PC-9 (cell line): ENCODE measurements around the gene ADORA1. TPM values are rescaled to one million over a fixed set of nuclear protein-coding genes. Genes with fewer than 3 reads are reported as not detected.

Experiments used
- BruUV-seq: library from RNA; stranded (reverse); fragments of 400-500 nt; replicated peaks from 2 replicates; lab custom pipeline; 2021; lab: Mats Ljungman, UMichigan
- CTCF ChIA-PET: fragments of 300-600 bp; sonication (Branson Sonifier 250); formaldehyde crosslinking; loops from one replicate; lab custom pipeline; 2022; ENCODE audit warnings: antibody characterized with exemption; lab: Charles Lee
- POLR2A ChIA-PET: fragments of 300-600 bp; sonication (Branson Sonifier 250); formaldehyde crosslinking; loops from one replicate; lab custom pipeline; 2022; ENCODE audit warnings: antibody characterized with exemption; ENCODE audit not compliant: unreplicated experiment; lab: Charles Lee
- DNase-seq, 2 experiments: peaks; one replicate each; pipeline versions ENCODE4 v3.0.0 to v3.0.0-alpha.2; 2015 to 2022; ENCODE audit warnings: mixed read lengths in 1 of 2
- H2AFZ ChIP-seq: fragments of 200-600 bp; sonication (generic); 2 replicates; pipeline ENCODE4 v1.8.1; 2017; ENCODE audit warnings: antibody characterized with exemption
- H3F3A ChIP-seq: fragments of 200-600 bp; sonication (generic); 2 replicates; pipeline ENCODE4 v1.8.1; 2017; ENCODE audit warnings: antibody characterized with exemption, mild to moderate bottlenecking, low read depth; ENCODE audit not compliant: insufficient read depth
- H3K27ac ChIP-seq: fragments of 200-600 bp; sonication (generic); 2 replicates; pipeline ENCODE4 v1.6.1; 2016; ENCODE audit warnings: mixed run types
- H3K27me3 ChIP-seq: fragments of 200-600 bp; sonication (generic); 2 replicates; pipeline ENCODE4 v1.6.1; 2016; ENCODE audit warnings: low read depth, mixed run types; ENCODE audit not compliant: insufficient read depth
- H3K36me3 ChIP-seq: fragments of 200-600 bp; sonication (generic); 2 replicates; pipeline ENCODE4 v1.6.1; 2016; ENCODE audit warnings: low read depth, mixed run types
- H3K4me1 ChIP-seq: fragments of 200-600 bp; sonication (generic); replicated peaks from 2 replicates; pipeline ENCODE4 v1.6.1; 2016; ENCODE audit warnings: mixed run types; ENCODE audit not compliant: insufficient read depth
- H3K4me2 ChIP-seq: fragments of 200-600 bp; sonication (generic); 2 replicates; pipeline ENCODE4 v1.6.1; 2017; ENCODE audit warnings: mixed run types
- H3K4me3 ChIP-seq: fragments of 200-600 bp; sonication (generic); 2 replicates; pipeline ENCODE4 v1.6.1; 2016; ENCODE audit warnings: mixed run types
- H3K79me2 ChIP-seq: fragments of 200-600 bp; sonication (generic); 2 replicates; pipeline ENCODE4 v1.6.1; 2017; ENCODE audit warnings: low read depth, mixed run types
- H3K9me2 ChIP-seq: fragments of 200-600 bp; sonication (generic); 2 replicates; pipeline ENCODE4 v1.8.1; 2017; ENCODE audit warnings: mild to moderate bottlenecking; ENCODE audit not compliant: insufficient read depth
- H3K9me3 ChIP-seq: fragments of 200-600 bp; sonication (generic); 2 replicates; pipeline ENCODE4 v1.8.1; 2016; ENCODE audit warnings: low read depth; ENCODE audit not compliant: insufficient read depth
- H4K20me1 ChIP-seq: fragments of 200-600 bp; sonication (generic); 2 replicates; pipeline ENCODE4 v1.8.1; 2017; ENCODE audit not compliant: insufficient read depth
- CTCF ChIP-seq: fragments of 200-600 bp; sonication (generic); conservative IDR thresholded peaks from 2 replicates; pipeline ENCODE4 v1.6.1; 2017; ENCODE audit warnings: mixed run types, antibody characterized with exemption, mild to moderate bottlenecking, moderate library complexity
- EZH2 ChIP-seq: fragments of 200-600 bp; sonication (generic); IDR thresholded peaks from 2 replicates; pipeline ENCODE4 v1.8.0; 2017; ENCODE audit warnings: antibody characterized with exemption, low read depth
- intact Hi-C: fragments of 100-400 bp; cut with micrococcal nuclease; formaldehyde crosslinking; loops from one replicate; pipeline ENCODE4 v1.10.0; 2022; ENCODE audit not compliant: unreplicated experiment
- total RNA-seq: library from RNA; stranded (reverse); gene quantifications from 2 replicates; pipeline ENCODE4 v1.2.3, GENCODE V29; 2021

ADORA1 gene
- total RNA-seq, 1 experiment from 2014 or later: 8.3 TPM

DNA sequence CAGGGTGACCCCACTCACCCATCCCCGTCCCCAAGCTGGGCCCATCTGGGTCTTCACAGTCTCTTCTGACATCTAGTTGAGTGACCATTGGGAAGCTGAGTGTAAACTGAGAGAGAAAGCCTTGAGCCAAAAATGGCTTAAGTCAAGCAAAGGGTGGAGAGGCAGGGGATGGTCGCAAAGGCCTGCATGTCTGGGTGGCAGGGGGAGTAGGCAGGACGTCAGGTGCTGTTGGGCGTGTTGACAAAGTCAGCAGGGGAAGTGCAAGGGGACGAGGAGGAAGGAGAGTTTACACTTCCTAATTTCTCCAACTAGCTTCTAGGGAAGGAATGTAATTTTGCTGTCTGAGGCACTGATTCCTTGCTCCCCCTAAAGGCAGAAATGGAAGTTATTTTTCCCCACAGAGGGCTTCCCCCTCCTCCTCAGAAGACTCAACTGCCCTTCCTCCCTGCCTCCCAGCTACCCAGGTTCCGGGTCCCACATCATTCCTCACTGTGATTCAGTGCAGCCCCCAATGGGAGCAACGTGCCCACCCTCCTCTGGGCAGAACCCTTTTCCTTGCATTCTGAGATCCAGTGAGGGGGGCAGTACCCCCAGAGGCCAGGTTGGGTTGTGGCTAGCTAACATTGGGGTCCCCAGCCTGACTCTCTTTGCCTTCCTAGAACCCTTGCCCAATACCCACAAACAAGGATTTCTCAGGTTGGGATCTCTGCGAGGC, 1.2 kb upstream of the ADORA1 start:
- ChIA-PET CTCF (interaction anchor here (0.7 kb wide), 1 partner anchor 28 kb away, joined by 3 read pairs; no protein-coding TSS in a partner anchor), POLR2A (no interaction called here)
- no TSS peak for BruUV-seq
- DNase-seq: no peak
- Histone ChIP-seq H3K4me1 (peaks cover 45% of the 10 kb centered on the region), H3F3A (peaks cover 26% of the 10 kb centered on the region), H3K79me2 (no peaks in the 10 kb centered on the region), H3K36me3 (no peaks in the 10 kb centered on the region), H3K9me3 (no peaks in the 10 kb centered on the region), H3K4me2 (peak overlapping the region; percentile 100), H3K27me3 (no peaks in the 10 kb centered on the region), H3K9me2 (no peaks in the 10 kb centered on the region), H3K4me3 (no peak overlapping the region), H4K20me1 (no peaks in the 10 kb centered on the region), H2AFZ (no peak overlapping the region), H3K27ac (no peak overlapping the region)
- TF ChIP-seq CTCF (no peak; the same call in 1 of the 2 replicates), EZH2 (no peak)
- intact Hi-C loops: no loop called here

- H3K9me2 ChIP-seq: no peaks in the 10 kb centered on the region
- H4K20me1 ChIP-seq: no peaks in the 10 kb centered on the region
- no peaks in the 10 kb centered on the region for H3K9me3 ChIP-seq
- H3K4me1 ChIP-seq: peaks cover 50% of the 10 kb centered on the region
- H3K36me3 ChIP-seq: no peaks in the 10 kb centered on the region
- no peaks in the 10 kb centered on the region; the same call in 1 of the 2 replicates for H3K79me2 ChIP-seq
- POLR2A ChIA-PET: no interaction called here
- H3F3A ChIP-seq: peaks cover 26% of the 10 kb centered on the region
- no TSS peak for BruUV-seq
- H2AFZ ChIP-seq: peak overlapping the region; percentile 89
- no peaks in the 10 kb centered on the region for H3K27me3 ChIP-seq
- peak overlapping the region; percentile 100 for H3K4me2 ChIP-seq
- CTCF ChIA-PET: interaction anchor here (0.6 to 1.7 kb wide), 4 partner anchors 9 to 45 kb away, joined by 3 to 14 read pairs (median 5); no protein-coding TSS in a partner anchor
- intact Hi-C loops: no loop called here
- TF ChIP-seq EZH2 (no peak), CTCF (no peak)
- no peak for DNase-seq
- peak overlapping the region; percentile 80 for H3K4me3 ChIP-seq
- H3K27ac ChIP-seq: no peak overlapping the region
Observed at GRCh38 chr1:203126866-203127665, 460 bp upstream of the ADORA1 start.

GRCh38 chr1:203128431-203128715, 847 bp downstream of the ADORA1 start:
- Histone ChIP-seq H3K4me2 (peak overlapping the region; percentile 100), H4K20me1 (no peaks in the 10 kb centered on the region), H2AFZ (peak overlapping the region; percentile 89), H3F3A (peaks cover 36% of the 10 kb centered on the region), H3K27me3 (no peaks in the 10 kb centered on the region), H3K4me1 (peaks cover 59% of the 10 kb centered on the region), H3K9me2 (no peaks in the 10 kb centered on the region), H3K4me3 (peak overlapping the region; percentile 80), H3K9me3 (no peaks in the 10 kb centered on the region), H3K79me2 (no peaks in the 10 kb centered on the region; the same call in 1 of the 2 replicates), H3K36me3 (no peaks in the 10 kb centered on the region), H3K27ac (no peak overlapping the region)
- DNase-seq: no peak
- no peak for TF ChIP-seq EZH2
- TF ChIP-seq CTCF: no peak
- no TSS peak for BruUV-seq
- POLR2A ChIA-PET: interaction anchor here (0.6 kb wide), 1 partner anchor 22 kb away, joined by 5 read pairs; no protein-coding TSS in a partner anchor
- CTCF ChIA-PET: interaction anchor here (0.5 to 1.7 kb wide), 5 partner anchors 11 to 231 kb away, joined by 3 to 14 read pairs (median 4); no protein-coding TSS in a partner anchor
- intact Hi-C loops: loop anchor here (1.0 to 2.0 kb wide), 2 partner anchors 26 to 44 kb away; no protein-coding TSS in a partner anchor
